ENCODE results near the gene KRTAP6-2.

- TF ChIP-seq EZH2 (IDR thresholded peaks at IDR 0.05; ENCODE audit: insufficient read depth, poor library complexity, severe bottlenecking) (no peak), EZH2phosphoT487 (IDR thresholded peaks at IDR 0.05; ENCODE audit: insufficient read depth, low read depth) (no peak)
Measured at GRCh38 chr21:30563072-30563471, 35.6 kb downstream of the KRTAP6-2 start.
